Peyer's patch (tissue), 4 donors: ENCODE results near the gene SLC2A9. TPM values are rescaled to one million over a fixed set of nuclear protein-coding genes. Genes with fewer than 3 reads are reported as not detected.

Source experiments
- DNase-seq, 3 donors: peaks; one replicate each; pipeline ENCODE4 v3.0.0-alpha.2; 2017 to 2019
- H3K27ac ChIP-seq, 4 donors: fragments of 200-600 bp; sonication (generic); one replicate each; pipeline ENCODE4 v1.5.1; 2016 to 2019
- H3K27me3 ChIP-seq, 2 donors: fragments of 200-600 bp; sonication (generic); one replicate each; pipeline ENCODE4 v1.5.1; 2019
- H3K36me3 ChIP-seq, 3 donors: fragments of 200-600 bp; sonication (generic); one replicate each; pipeline ENCODE4 v1.5.1; 2016 to 2019
- H3K4me1 ChIP-seq, 4 donors: fragments of 200-600 bp; sonication (generic); one replicate each; pipeline ENCODE4 v1.5.1; 2016 to 2019
- H3K4me3 ChIP-seq, 4 donors: fragments of 200-600 bp; sonication (generic); 1 replicate in 3 of 4; 2 replicates in 1 of 4; pipeline ENCODE4 v1.5.1; 2016 to 2019; ENCODE audit warnings: mild to moderate bottlenecking in 1 of 4
- H3K9me3 ChIP-seq, 4 donors: fragments of 200-600 bp; sonication (generic); one replicate each; pipeline ENCODE4 v1.5.1; 2016 to 2019; ENCODE audit warnings: mild to moderate bottlenecking in 1 of 4
- POLR2A ChIP-seq, 2 donors: fragments of 450-650 bp; IDR thresholded peaks; one replicate each; pipeline ENCODE4 v1.5.1; 2017; ENCODE audit warnings: antibody characterized with exemption in 2 of 2, mild to moderate bottlenecking in 2 of 2, moderate library complexity in 2 of 2
- total RNA-seq, 4 donors: library from RNA; depleted of rRNA; stranded (reverse); fragments of >200 nt; gene quantifications; one replicate each; pipeline ENCODE4 v1.1.0, GENCODE V29; 2016
- TF ChIP-seq, protein P1 (sequence below), 6 experiments: fragments of 450-650 bp in 4 of 6; fragments of 200-600 bp in 2 of 6; sonication (generic) in 1 of 6; IDR thresholded peaks; one replicate each; pipeline ENCODE4 v1.5.1; 2017 to 2019; ENCODE audit warnings: antibody characterized with exemption in 6 of 6, mild to moderate bottlenecking in 3 of 6, moderate library complexity in 1 of 6

SLC2A9 gene
- total RNA-seq, 4 donors from 2014 or later = 8.3 to 24.1 (median 22.0) TPM

- no peak overlapping the region for H3K27ac ChIP-seq
- DNase-seq = no peak
- no peaks in the 10 kb centered on the region for H3K9me3 ChIP-seq
- H3K4me1 ChIP-seq = no peaks in the 10 kb centered on the region
- H3K27me3 ChIP-seq = no peaks in the 10 kb centered on the region
- no peak for TF ChIP-seq POLR2A (IDR thresholded peaks at IDR 0.05)
- TF ChIP-seq, protein P1, sequence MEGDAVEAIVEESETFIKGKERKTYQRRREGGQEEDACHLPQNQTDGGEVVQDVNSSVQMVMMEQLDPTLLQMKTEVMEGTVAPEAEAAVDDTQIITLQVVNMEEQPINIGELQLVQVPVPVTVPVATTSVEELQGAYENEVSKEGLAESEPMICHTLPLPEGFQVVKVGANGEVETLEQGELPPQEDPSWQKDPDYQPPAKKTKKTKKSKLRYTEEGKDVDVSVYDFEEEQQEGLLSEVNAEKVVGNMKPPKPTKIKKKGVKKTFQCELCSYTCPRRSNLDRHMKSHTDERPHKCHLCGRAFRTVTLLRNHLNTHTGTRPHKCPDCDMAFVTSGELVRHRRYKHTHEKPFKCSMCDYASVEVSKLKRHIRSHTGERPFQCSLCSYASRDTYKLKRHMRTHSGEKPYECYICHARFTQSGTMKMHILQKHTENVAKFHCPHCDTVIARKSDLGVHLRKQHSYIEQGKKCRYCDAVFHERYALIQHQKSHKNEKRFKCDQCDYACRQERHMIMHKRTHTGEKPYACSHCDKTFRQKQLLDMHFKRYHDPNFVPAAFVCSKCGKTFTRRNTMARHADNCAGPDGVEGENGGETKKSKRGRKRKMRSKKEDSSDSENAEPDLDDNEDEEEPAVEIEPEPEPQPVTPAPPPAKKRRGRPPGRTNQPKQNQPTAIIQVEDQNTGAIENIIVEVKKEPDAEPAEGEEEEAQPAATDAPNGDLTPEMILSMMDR (IDR thresholded peaks at IDR 0.05) = no peak
- no peak overlapping the region for H3K4me3 ChIP-seq
- no peaks in the 10 kb centered on the region for H3K36me3 ChIP-seq
Observed at GRCh38 chr4:9899306-9900055, 121.8 kb downstream of the SLC2A9 start.

DNA sequence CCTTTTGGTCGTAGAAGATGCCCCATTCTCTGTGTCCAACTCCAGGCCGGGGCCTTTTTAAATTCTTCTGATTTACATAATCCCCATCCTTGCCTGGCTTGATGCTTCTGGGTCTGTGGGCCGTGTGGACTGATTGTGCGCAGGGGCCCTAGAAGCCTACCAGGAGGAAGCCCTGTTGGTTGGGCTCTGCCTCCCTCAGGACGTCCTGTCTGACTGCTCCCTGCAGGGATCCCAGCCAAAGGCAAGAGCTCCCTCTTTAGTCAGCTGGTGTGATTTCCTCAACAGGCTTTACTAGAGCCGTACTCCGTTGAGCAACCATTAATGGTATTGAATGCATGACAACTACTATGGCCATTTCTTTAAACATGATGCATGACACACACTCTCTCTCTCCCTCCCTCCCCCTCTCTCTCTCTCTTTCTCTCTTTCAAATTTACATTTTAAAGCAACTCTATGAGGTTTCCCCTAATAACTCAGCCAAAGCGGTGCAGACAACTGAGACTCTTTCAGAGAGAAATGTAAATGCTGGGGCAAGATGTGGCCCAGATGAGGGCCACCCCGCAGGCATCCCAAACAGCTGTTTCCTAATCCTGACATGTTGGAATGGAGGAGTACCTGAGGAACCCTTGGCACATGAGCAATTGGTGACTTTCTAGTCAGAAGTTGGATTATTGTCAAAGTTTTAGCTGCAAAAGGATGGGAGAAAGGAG, 122.5 kb downstream of the SLC2A9 start:
- DNase-seq = no peak
- no peak overlapping the region for H3K27ac ChIP-seq

DNA sequence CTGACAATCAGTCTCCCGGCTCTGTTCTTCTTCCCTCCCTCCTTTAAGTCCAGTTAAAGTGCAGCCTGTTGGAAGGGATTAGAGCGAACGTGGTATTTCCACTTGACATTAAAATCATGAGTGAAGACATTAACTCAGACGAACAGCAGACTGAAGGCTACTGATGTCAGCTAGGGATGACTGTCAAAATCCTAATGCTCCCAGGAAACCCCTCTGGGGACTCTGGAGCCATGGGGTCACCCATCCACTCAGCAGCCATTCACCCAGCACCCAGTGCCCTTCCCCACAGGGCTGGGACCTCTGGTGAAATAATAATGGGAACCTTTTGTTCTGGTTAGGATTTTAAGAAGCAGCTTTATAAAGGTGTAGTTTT, 126.0 kb downstream of the SLC2A9 start:
- no peaks in the 10 kb centered on the region for H3K4me1 ChIP-seq
- H3K36me3 ChIP-seq = no peaks in the 10 kb centered on the region
- no peak overlapping the region for H3K27ac ChIP-seq
- H3K27me3 ChIP-seq = no peaks in the 10 kb centered on the region
- no peaks in the 10 kb centered on the region for H3K9me3 ChIP-seq
- DNase-seq = no peak
- H3K4me3 ChIP-seq = no peak overlapping the region
- no peak for TF ChIP-seq POLR2A (IDR thresholded peaks at IDR 0.05)
- TF ChIP-seq, protein P1 (IDR thresholded peaks at IDR 0.05) = no peak

More for the DNA sequence above, 122.5 kb downstream of the SLC2A9 start:
- H3K4me3 ChIP-seq = no peak overlapping the region
- no peaks in the 10 kb centered on the region for H3K9me3 ChIP-seq
- TF ChIP-seq, protein P1 (IDR thresholded peaks at IDR 0.05) = peak in 3 of 6 experiments; percentile 35 to 39 (median 37)
- TF ChIP-seq POLR2A (IDR thresholded peaks at IDR 0.05) = no peak
- H3K36me3 ChIP-seq = no peaks in the 10 kb centered on the region
- H3K4me1 ChIP-seq = no peaks in the 10 kb centered on the region
- no peaks in the 10 kb centered on the region for H3K27me3 ChIP-seq

DNA sequence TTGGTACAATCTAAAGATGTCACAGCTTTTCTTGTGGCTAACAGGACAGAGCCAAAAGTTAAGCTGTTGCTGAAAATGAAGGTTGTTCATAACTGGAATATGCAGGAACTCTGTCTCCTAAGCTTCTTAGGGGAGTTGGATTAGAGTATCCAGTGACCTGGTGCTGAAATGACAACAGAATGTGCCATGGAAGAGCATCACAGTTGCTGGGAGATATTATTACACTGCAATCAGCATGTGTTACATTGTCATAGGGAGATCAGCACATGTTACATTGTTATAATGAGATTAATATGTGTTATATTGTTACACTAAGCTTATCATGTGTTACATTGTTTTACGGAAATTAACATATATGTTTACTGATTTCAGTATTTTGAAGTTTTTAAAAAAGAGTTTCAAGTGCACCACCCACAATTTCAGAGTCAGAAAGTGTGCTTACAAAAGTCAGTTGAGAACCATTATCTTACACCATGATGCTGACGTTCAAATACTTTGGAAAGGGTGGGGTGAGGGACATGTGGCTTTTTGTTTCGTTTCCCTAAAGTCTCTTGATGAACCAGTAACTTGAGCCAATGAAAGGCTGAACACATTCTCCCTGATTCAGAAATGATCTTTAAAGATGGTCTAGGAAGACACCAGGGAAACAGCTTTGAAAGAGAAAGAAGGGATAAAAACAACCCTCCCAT, 126.5 kb downstream of the SLC2A9 start:
- no peaks in the 10 kb centered on the region for H3K4me1 ChIP-seq
- H3K4me3 ChIP-seq = no peak overlapping the region
- H3K27me3 ChIP-seq = no peaks in the 10 kb centered on the region
- TF ChIP-seq POLR2A (IDR thresholded peaks at IDR 0.05) = no peak
- TF ChIP-seq, protein P1 (IDR thresholded peaks at IDR 0.05) = no peak
- DNase-seq = no peak
- H3K36me3 ChIP-seq = no peaks in the 10 kb centered on the region
- H3K27ac ChIP-seq = no peak overlapping the region
- no peaks in the 10 kb centered on the region for H3K9me3 ChIP-seq

DNA sequence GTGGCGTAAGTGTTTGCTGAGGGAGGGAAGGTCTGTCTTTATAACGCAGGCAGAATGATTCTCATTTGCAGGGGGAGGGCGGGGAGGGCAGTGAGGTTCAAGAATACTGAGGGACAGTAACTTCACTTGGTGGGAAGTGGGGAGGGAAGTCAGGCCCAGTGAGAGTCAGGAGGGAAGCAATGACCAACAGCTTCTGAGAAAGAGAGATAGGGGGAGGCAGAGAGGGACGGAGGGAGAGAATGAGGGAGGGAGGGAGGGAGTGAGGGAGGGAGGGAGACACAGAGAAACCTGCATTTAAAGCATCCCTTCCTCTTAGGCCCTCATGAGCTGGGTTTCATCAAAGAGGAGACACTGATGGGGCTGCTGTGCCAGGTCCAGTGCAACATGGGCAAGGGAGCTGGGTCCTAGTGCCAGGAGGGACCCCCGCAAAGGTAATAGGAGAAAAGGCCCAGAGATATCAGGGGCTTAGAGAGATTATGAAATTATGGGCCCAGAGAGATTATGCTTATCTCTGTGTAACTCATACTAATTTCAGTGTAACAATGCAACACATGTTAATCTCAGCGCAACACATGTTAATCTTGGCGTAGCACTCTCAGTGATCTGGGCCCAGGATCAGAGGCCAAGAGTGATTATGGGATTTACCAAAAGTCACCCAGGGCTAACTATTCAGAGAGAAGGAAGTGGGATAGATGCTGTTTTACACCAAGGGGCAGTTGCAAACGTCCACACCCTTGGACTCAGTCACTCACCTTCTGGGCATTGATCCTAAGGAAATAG, 127.8 kb downstream of the SLC2A9 start:
- Histone ChIP-seq H3K27me3 (no peaks in the 10 kb centered on the region), H3K27ac (no peak overlapping the region), H3K36me3 (no peaks in the 10 kb centered on the region), H3K4me3 (no peak overlapping the region), H3K9me3 (no peaks in the 10 kb centered on the region), H3K4me1 (no peaks in the 10 kb centered on the region)
- no peak for DNase-seq
- TF ChIP-seq POLR2A (IDR thresholded peaks at IDR 0.05) = no peak
- TF ChIP-seq, protein P1 (IDR thresholded peaks at IDR 0.05) = no peak
